Measurements from ENCODE around the gene CEP76.
A peak's percentile ranks its signal among the peaks of the same experiment; 100 is the strongest.

Gene CEP76

GRCh38 chr18:12702221-12703095 lies at the start of gene CEP76, which contains the start of gene PSMG2:
Gene CEP76, minus strand, starts transcription at chr18:12702723. Its CDS starts 175 bp downstream, at chr18:12702548.
Gene PSMG2, plus strand, starts transcription at chr18:12703042. Its CDS starts 66 bp downstream, at chr18:12703108.
- DNase-seq: peak; percentile 66

GRCh38 chr18:12751891-12752290 lies 49.4 kb upstream of the CEP76 start:
- no peak for DNase-seq

GRCh38 chr18:12751503-12751884 lies 49.0 kb upstream of the CEP76 start:
- no peak for DNase-seq

- no peak for DNase-seq
Observed at GRCh38 chr18:12750715-12751502, 48.4 kb upstream of the CEP76 start.

GRCh38 chr18:12750076-12750714 lies 47.7 kb upstream of the CEP76 start:
- no peak for DNase-seq

- no peak for DNase-seq
Observed at GRCh38 chr18:12749121-12749520, 46.6 kb upstream of the CEP76 start.

GRCh38 chr18:12748671-12749070 lies 46.1 kb upstream of the CEP76 start:
- no peak for DNase-seq

- no peak for DNase-seq
Observed at GRCh38 chr18:12747530-12748315, 45.2 kb upstream of the CEP76 start.

- no peak for DNase-seq
Observed at GRCh38 chr18:12745095-12745795, 42.7 kb upstream of the CEP76 start.

GRCh38 chr18:12744103-12744502 lies 41.6 kb upstream of the CEP76 start:
- DNase-seq: no peak

GRCh38 chr18:12742453-12742852 lies 39.9 kb upstream of the CEP76 start:
- DNase-seq: no peak

- no peak for DNase-seq
Observed at GRCh38 chr18:12741351-12741750, 38.8 kb upstream of the CEP76 start.

GRCh38 chr18:12737243-12737902 lies 34.9 kb upstream of the CEP76 start:
- no peak for DNase-seq

- DNase-seq: no peak
Observed at GRCh38 chr18:12726774-12727550, 24.4 kb upstream of the CEP76 start.

- DNase-seq: no peak
Observed at GRCh38 chr18:12726331-12726730, 23.8 kb upstream of the CEP76 start.

GRCh38 chr18:12722731-12723130 lies 20.2 kb upstream of the CEP76 start:
- DNase-seq: no peak

- DNase-seq: no peak
Observed at GRCh38 chr18:12721495-12722275, 19.2 kb upstream of the CEP76 start.

- no peak for DNase-seq
Observed at GRCh38 chr18:12711446-12711845, 8.9 kb upstream of the CEP76 start.

- no peak for DNase-seq
Observed at GRCh38 chr18:12703664-12704063, 1.1 kb upstream of the CEP76 start.

- no peak for DNase-seq
Observed at GRCh38 chr18:12703096-12703567, 609 bp upstream of the CEP76 start.
